ENCODE results near the gene WWP2. TPM values are rescaled to one million over a fixed set of nuclear protein-coding genes. Genes with fewer than 3 reads are reported as not detected.

WWP2 gene
- total and polyA plus RNA-seq, 2 donors (not counting 3 experiments of a cell fraction or from before 2014, with no cell fraction given) = 17.9 to 44.9 TPM

DNA sequence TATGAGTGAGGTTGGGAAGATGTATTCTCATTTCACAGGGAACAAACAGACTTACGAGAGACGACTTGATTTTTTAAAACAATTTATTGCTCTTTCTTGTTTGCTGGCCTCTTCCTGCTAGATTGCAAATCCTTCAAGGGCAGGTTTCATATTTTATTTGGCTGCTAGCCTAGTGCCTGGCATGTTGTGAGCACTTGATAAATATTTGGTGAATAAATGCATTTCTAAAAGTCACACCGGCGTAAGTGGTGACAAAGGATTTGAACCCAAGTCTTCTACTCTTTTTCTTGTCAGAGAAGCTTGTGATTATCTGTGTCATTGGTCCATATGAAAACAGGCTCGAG is 1.4 kb downstream of the WWP2 start:
- H3K79me2 ChIP-seq (ENCODE audit: control insufficient read depth, insufficient read depth, low read length) = peaks cover 3% of the 10 kb centered on the region

More for the DNA sequence above, 1.4 kb downstream of the WWP2 start:
- peak overlapping the region in 2 of 3 experiments; percentile 76 to 88 for H3K4me3 ChIP-seq (replicated peaks in 1 of 3; ENCODE audit: insufficient read depth in 1 of 3, low read depth in 1 of 3, low read length in 3 of 3)
- H3K4me1 ChIP-seq (ENCODE audit: control insufficient read depth, extremely low read depth, insufficient read depth, low read length) = peaks cover 12% of the 10 kb centered on the region
- DNase-seq (ENCODE audit: low read depth, low spot score) (peak; percentile 45), FAIRE-seq (no peak)
- H3K9me1 ChIP-seq (replicated peaks; ENCODE audit: control insufficient read depth, extremely low read depth, insufficient read depth, low read length) = no peaks in the 10 kb centered on the region
- H4K20me1 ChIP-seq (replicated peaks; ENCODE audit: control insufficient read depth, extremely low read depth, insufficient read depth, low read length) = no peaks in the 10 kb centered on the region
- POLR2A ChIA-PET = interaction anchor here (0.6 kb wide), 2 partner anchors 140 to 504 kb away, joined by 3 to 5 read pairs; no protein-coding TSS in a partner anchor
- no TSS peak for BruUV-seq (replicated peaks)
- dilution Hi-C loops (cut with MboI; ENCODE audit: extremely low pct_ligation_motif_present, low sequenced_read_pairs) = no loop called here
- H3K36me3 ChIP-seq (ENCODE audit: control insufficient read depth in 2 of 2, extremely low read depth in 1 of 2, insufficient read depth in 2 of 2, low read length in 2 of 2) = no peaks in the 10 kb centered on the region
- H3K9ac ChIP-seq (replicated peaks; ENCODE audit: extremely low read depth, insufficient read depth, low read length) = no peak overlapping the region
- CTCF ChIA-PET = interaction anchor here (1.1 to 2.0 kb wide), 3 partner anchors 9 to 54 kb away, joined by 4 to 6 read pairs (median 5); partner anchors contain the start of gene NOB1
- TF ChIP-seq, protein P1, sequence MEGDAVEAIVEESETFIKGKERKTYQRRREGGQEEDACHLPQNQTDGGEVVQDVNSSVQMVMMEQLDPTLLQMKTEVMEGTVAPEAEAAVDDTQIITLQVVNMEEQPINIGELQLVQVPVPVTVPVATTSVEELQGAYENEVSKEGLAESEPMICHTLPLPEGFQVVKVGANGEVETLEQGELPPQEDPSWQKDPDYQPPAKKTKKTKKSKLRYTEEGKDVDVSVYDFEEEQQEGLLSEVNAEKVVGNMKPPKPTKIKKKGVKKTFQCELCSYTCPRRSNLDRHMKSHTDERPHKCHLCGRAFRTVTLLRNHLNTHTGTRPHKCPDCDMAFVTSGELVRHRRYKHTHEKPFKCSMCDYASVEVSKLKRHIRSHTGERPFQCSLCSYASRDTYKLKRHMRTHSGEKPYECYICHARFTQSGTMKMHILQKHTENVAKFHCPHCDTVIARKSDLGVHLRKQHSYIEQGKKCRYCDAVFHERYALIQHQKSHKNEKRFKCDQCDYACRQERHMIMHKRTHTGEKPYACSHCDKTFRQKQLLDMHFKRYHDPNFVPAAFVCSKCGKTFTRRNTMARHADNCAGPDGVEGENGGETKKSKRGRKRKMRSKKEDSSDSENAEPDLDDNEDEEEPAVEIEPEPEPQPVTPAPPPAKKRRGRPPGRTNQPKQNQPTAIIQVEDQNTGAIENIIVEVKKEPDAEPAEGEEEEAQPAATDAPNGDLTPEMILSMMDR (IDR thresholded peaks at IDR 0.05; ENCODE audit: extremely low read depth in 1 of 2, insufficient read depth in 1 of 2, low read depth in 1 of 2, low read length in 2 of 2) = no peak
- no peak for TF ChIP-seq EZH2 (IDR thresholded peaks at IDR 0.05; ENCODE audit: borderline replicate concordance, low read depth, low read length, severe bottlenecking)
- TF ChIP-seq FOS (IDR thresholded peaks at IDR 0.05; ENCODE audit: borderline replicate concordance, insufficient read depth, low read length) = no peak
- no peak for TF ChIP-seq POLR2AphosphoS5 (IDR thresholded peaks at IDR 0.05; ENCODE audit: insufficient read depth, low read depth, low read length)
- no peak for TF ChIP-seq JUN (IDR thresholded peaks at IDR 0.05; ENCODE audit: borderline replicate concordance, insufficient read depth, insufficient read length, low read depth)
- TF ChIP-seq POLR2A (IDR thresholded peaks at IDR 0.05; ENCODE audit: low read depth, low read length) = no peak
- no peak for TF ChIP-seq MYC (IDR thresholded peaks at IDR 0.05; ENCODE audit: low read depth, low read length)
- TF ChIP-seq GATA2 (IDR thresholded peaks at IDR 0.05; ENCODE audit: insufficient read depth, insufficient read length, low read depth, low read length) = no peak
- peak overlapping the region; percentile 80 for H3K4me2 ChIP-seq (ENCODE audit: insufficient read depth, low read length)
- no peaks in the 10 kb centered on the region for H3K9me3 ChIP-seq (replicated peaks; ENCODE audit: control insufficient read depth, insufficient read depth, low read length)
- intact Hi-C loops (cut with micrococcal nuclease) = no loop called here
- H3K27ac ChIP-seq (ENCODE audit: insufficient read depth, low read depth, low read length) = no peak overlapping the region
- H2AFZ ChIP-seq (ENCODE audit: low read depth, low read length) = no peak overlapping the region
- no peaks in the 10 kb centered on the region for H3K27me3 ChIP-seq (ENCODE audit: control insufficient read depth in 2 of 2, insufficient read depth in 2 of 2, low read length in 2 of 2)

Measured in endothelial cell of umbilical vein (primary cell).